ENCODE measurements around the gene SPEG. TPM values are rescaled to one million over a fixed set of nuclear protein-coding genes. Genes with fewer than 3 reads are reported as not detected.

SPEG gene
- total and polyA plus RNA-seq, 2 of the 8 experiments (the other 6 are each of a cell fraction or from before 2014, with no cell fraction given) = 19.9 to 32.0 TPM

GRCh38 chr2:219506802-219507526 lies 72.3 kb downstream of the SPEG start:
- H3K4me1 ChIP-seq (replicated peaks in 1 of 4; ENCODE audit: control insufficient read depth in 3 of 4, insufficient read depth in 4 of 4, low read length in 3 of 4) = peaks cover 4 to 52% (median 44%) of the 10 kb centered on the region in 4 experiments
- POLR2A ChIA-PET (ENCODE audit: partially characterized antibody) = interaction anchor here (0.5 to 11.0 kb wide), 14 partner anchors 11 to 564 kb away, joined by 3 to 216 read pairs (median 3); partner anchors contain the start of genes GMPPA and SPEG
- peak overlapping the region; percentile 97; the same call in 1 of the 2 replicates for H2AK5ac ChIP-seq (ENCODE audit: low read depth, low read length)
- H4K5ac ChIP-seq (ENCODE audit: insufficient read length, low read depth, low read length) = peak overlapping the region; percentile 70
- H2BK15ac ChIP-seq (ENCODE audit: low read length) = peak overlapping the region; percentile 72; the same call in 1 of the 2 replicates
- H4K91ac ChIP-seq (replicated peaks; ENCODE audit: insufficient read length, low read length) = peak overlapping the region; percentile 91
- no peaks in the 10 kb centered on the region for H3K79me2 ChIP-seq (ENCODE audit: control insufficient read depth in 1 of 2, insufficient read depth in 2 of 2, low read length in 2 of 2)
- H3K4me2 ChIP-seq (ENCODE audit: insufficient read depth in 1 of 2, low read depth in 2 of 2, low read length in 2 of 2) = peak overlapping the region; percentile 41 to 42
- H3K4ac ChIP-seq (replicated peaks; ENCODE audit: insufficient read length, low read depth, low read length) = peak overlapping the region; percentile 89
- H3K23ac ChIP-seq (ENCODE audit: insufficient read length) = no peak overlapping the region
- peak overlapping the region; percentile 85 for H3K56ac ChIP-seq (replicated peaks; ENCODE audit: insufficient read length, low read depth, low read length)
- peak overlapping the region; percentile 99 for H2BK5ac ChIP-seq (ENCODE audit: low read depth, low read length)
- no peak for FAIRE-seq
- no peaks in the 10 kb centered on the region for H3K9me3 ChIP-seq (ENCODE audit: insufficient read depth in 2 of 2, low read depth in 1 of 2, low read length in 1 of 2)
- H3K27me3 ChIP-seq (replicated peaks in 1 of 4; ENCODE audit: control insufficient read depth in 3 of 4, extremely low read depth in 1 of 4, insufficient read depth in 3 of 4, low read length in 3 of 4) = peaks cover 0 to 8% (median 4%) of the 10 kb centered on the region in 4 experiments; a peak in 5 of 7 replicates
- H3K36me3 ChIP-seq (ENCODE audit: control insufficient read depth in 2 of 4, insufficient read depth in 4 of 4, low read length in 3 of 4) = peaks cover 0 to 7% (median 0%) of the 10 kb centered on the region in 4 experiments; a peak in 2 of 8 replicates
- H2BK120ac ChIP-seq (replicated peaks; ENCODE audit: low read depth, low read length) = peak overlapping the region; percentile 97
- CTCF ChIA-PET (ENCODE audit: partially characterized antibody) = interaction anchor here (1.0 to 113.1 kb wide), 8 partner anchors 18 to 107 kb away, joined by 3 to 7248 read pairs (median 23); partner anchors contain the start of genes DES, GMPPA and SPEG
- H4K8ac ChIP-seq (ENCODE audit: extremely low read depth, insufficient read depth, low read length) = peak overlapping the region; percentile 91; the same call in 1 of the 2 replicates
- peak overlapping the region; percentile 96 for H3K18ac ChIP-seq (ENCODE audit: extremely low read depth, low read length)
- H4K20me1 ChIP-seq (replicated peaks in 1 of 2; ENCODE audit: control insufficient read depth in 1 of 2, insufficient read depth in 2 of 2, low read length in 2 of 2) = no peaks in the 10 kb centered on the region
- H2AFZ ChIP-seq (ENCODE audit: low read length) = no peak overlapping the region
- peak overlapping the region; percentile 89; the same call in 1 of the 2 replicates for H3K27ac ChIP-seq (ENCODE audit: low read depth, low read length)
- peak overlapping the region in 1 of 4 experiments; percentile 3; a peak in 1 of 8 replicates for H3K4me3 ChIP-seq (ENCODE audit: extremely low read depth in 1 of 4, insufficient read depth in 2 of 4, low read depth in 3 of 4, low read length in 4 of 4)
- H3K23me2 ChIP-seq (ENCODE audit: low read depth, low read length) = peaks cover 6% of the 10 kb centered on the region
- peak in 1 of 2 experiments; percentile 80 for DNase-seq (ENCODE audit: low read depth in 1 of 2, low spot score in 2 of 2)
- H3K14ac ChIP-seq (ENCODE audit: insufficient read length) = no peak overlapping the region
- peak overlapping the region; percentile 98 for H2BK20ac ChIP-seq (ENCODE audit: low read length)
- H3K79me1 ChIP-seq (ENCODE audit: low read depth, low read length) = no peaks in the 10 kb centered on the region; the same call in 1 of the 2 replicates
- H3K9ac ChIP-seq (replicated peaks in 1 of 4; ENCODE audit: extremely low read depth in 1 of 4, low read depth in 3 of 4, low read length in 3 of 4) = peak overlapping the region in 3 of 4 experiments; percentile 26 to 54 (median 45); a peak in 4 of 7 replicates
- peak overlapping the region; percentile 95 for H2BK12ac ChIP-seq (ENCODE audit: low read depth, low read length)
- 21% methylated on average over 16 of the region's 17 CpGs; no CpG with 5 or more reads in 1 of the 2 experiments for WGBS, 2 experiments (ENCODE audit: extremely low coverage in 1 of 2, insufficient coverage in 1 of 2, insufficient read length in 1 of 2, insufficient replicate concordance in 2 of 2, low coverage in 1 of 2, low lambda C conversion rate in 2 of 2, missing lambda C conversion rate in 1 of 2)
- TF ChIP-seq SAP30 (IDR thresholded peaks at IDR 0.05; ENCODE audit: insufficient read depth, insufficient replicate concordance, low read length) (no peak), TAF7 (optimal IDR thresholded peaks at IDR 0.05; ENCODE audit: borderline replicate concordance, low read depth, low read length) (no peak), NRF1 (IDR thresholded peaks at IDR 0.05; ENCODE audit: low read depth, low read length) (no peak), KDM1A (IDR thresholded peaks at IDR 0.05; ENCODE audit: borderline replicate concordance, low read length) (no peak), YY1 (IDR thresholded peaks at IDR 0.05; ENCODE audit: low read depth, low read length) (no peak), MAFK (IDR thresholded peaks at IDR 0.05; ENCODE audit: low read depth, low read length) (no peak), ASH2L (IDR thresholded peaks at IDR 0.05; ENCODE audit: low read length) (peak; percentile 39), POLR2A (IDR thresholded peaks at IDR 0.05; ENCODE audit: control extremely low read depth in 1 of 2, low read depth in 2 of 2, low read length in 2 of 2) (no peak), TAF1 (IDR thresholded peaks at IDR 0.05; ENCODE audit: low read depth, low read length) (no peak), MAX (IDR thresholded peaks at IDR 0.05) (peak; percentile 82), SP4 (IDR thresholded peaks at IDR 0.05; ENCODE audit: low read length) (no peak)
